Keratinocyte (primary cell): Measurements from ENCODE around the gene MAP7D2.

Experiments
- CTCF ChIP-seq, 3 experiments: IDR thresholded peaks in 1 of 3; conservative IDR thresholded peaks in 1 of 3; optimal IDR thresholded peaks in 1 of 3; 2 replicates in 2 of 3; 3 replicates in 1 of 3; pipeline versions ENCODE3 to v1.5.1; 2011; ENCODE audit warnings: low read length in 3 of 3, mild to moderate bottlenecking in 3 of 3, moderate library complexity in 2 of 3, control low read depth in 1 of 3, inconsistent platforms in 1 of 3; ENCODE audit not compliant: insufficient read depth in 2 of 3; ENCODE audit errors: extremely low read depth in 1 of 3
- EZH2 ChIP-seq: IDR thresholded peaks from one replicate; pipeline ENCODE4 v1.6.1; 2012; ENCODE audit warnings: inconsistent platforms, mild to moderate bottlenecking, low read length, moderate library complexity

GRCh38 chrX:19958552-19959486 lies 157.9 kb downstream of the MAP7D2 start:
- TF ChIP-seq EZH2 (no peak), CTCF (optimal IDR thresholded peaks at IDR 0.05 in 1 of 3, IDR thresholded peaks at IDR 0.05 in 1 of 3, conservative IDR thresholded peaks at IDR 0.05 in 1 of 3; ENCODE audit: extremely low read depth in 1 of 3, insufficient read depth in 2 of 3, low read length in 3 of 3) (no peak)
